ENCODE data around the gene CEP95. TPM values are rescaled to one million over a fixed set of nuclear protein-coding genes. Genes with fewer than 3 reads are reported as not detected.
"Not testable (repeated sequence)": the region's sequence is repeated elsewhere in the genome, so short reads cannot be mapped to it uniquely, and the experiment has no call there.

The CEP95 gene
- total RNA-seq, 1 donor from 2014 or later = 26.8 TPM

GRCh38 chr17:64565563-64565962, 58.8 kb downstream of the CEP95 start:
- no peak for DNase-seq (ENCODE audit: low spot score)

GRCh38 chr17:64571746-64572145, 65.0 kb downstream of the CEP95 start:
- no peak for DNase-seq (ENCODE audit: low spot score)

GRCh38 chr17:64572682-64573154, 65.9 kb downstream of the CEP95 start:
- no peak for DNase-seq (ENCODE audit: low spot score)

DNA sequence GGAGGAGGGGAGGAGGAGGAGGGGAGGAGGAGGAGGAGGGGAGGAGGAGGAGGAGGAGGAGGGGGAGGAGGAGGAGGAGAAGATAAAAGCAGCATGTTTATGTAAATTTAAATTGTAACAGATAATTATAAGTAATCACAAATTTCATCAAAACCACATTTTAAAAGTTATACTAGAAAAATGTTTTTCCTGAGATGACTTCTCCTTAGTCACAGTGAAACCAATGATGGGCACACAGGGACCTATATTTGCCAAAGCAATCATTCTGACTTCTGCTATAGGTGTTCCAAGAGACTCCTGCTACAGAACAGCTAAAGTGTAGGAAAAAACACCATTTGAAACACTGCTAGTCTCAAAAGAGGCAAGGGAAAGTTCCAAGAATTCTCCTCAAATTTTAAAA, 66.4 kb downstream of the CEP95 start:
- DNase-seq (ENCODE audit: low spot score) = no peak

GRCh38 chr17:64574646-64575045, 67.9 kb downstream of the CEP95 start:
- no peak for DNase-seq (ENCODE audit: low spot score)

GRCh38 chr17:64575431-64575830, 68.7 kb downstream of the CEP95 start:
- no peak for DNase-seq (ENCODE audit: low spot score)

DNA sequence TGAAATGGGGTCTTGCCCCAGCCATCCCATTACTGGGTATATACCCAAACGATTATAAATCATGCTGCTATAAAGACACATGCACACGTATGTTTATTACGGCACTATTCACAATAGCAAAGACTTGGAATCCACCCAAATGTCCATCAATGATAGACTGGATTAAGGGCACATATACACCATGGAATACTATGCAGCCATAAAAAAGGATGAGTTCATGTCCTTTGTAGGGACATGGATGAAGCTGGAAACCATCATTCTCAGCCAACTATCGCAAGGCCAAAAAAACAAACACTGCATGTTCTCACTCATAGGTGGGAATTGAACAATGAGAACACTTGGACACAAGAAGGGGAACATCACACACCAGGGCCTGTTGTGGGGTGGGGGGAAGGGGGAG, 70.2 kb downstream of the CEP95 start:
- not testable (repeated sequence) for DNase-seq (ENCODE audit: low spot score)

DNA sequence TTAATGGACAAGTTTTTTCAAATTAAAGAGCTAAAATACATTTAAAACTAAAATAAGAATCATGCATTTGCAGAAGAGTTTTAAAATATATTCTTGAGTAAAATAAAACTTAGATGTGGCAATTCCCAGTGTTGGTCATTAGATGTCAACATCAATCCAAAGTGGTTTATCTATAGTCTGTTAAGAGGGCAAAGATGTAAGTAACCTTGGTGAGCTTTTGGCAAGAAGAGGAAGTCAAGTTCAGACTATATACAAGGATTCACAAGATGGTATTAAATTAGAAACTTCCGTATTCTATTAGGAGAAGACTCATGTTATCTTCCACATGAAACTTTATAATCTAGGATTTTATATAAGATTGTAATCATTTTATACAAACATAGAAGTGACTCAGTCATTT, 73.1 kb downstream of the CEP95 start:
- DNase-seq (ENCODE audit: low spot score) = no peak

GRCh38 chr17:64580384-64581315, 73.9 kb downstream of the CEP95 start:
- DNase-seq (ENCODE audit: low spot score) = no peak

- no peak for DNase-seq (ENCODE audit: low spot score)
These were observed 76.3 kb downstream of the CEP95 start for GRCh38 chr17:64583038-64583437.

- no peak for DNase-seq (ENCODE audit: low spot score)
These were observed 78.4 kb downstream of the CEP95 start for GRCh38 chr17:64585146-64585545.

Small RNAs within 50 kb of the gene (microRNA-seq; reads per million reads assigned to microRNA genes)
- gene MIR3064 (ENCODE audit: borderline number of aligned reads) (not detected), gene MIR5047 (ENCODE audit: borderline number of aligned reads) (not detected)

Other genes with a start within 250 kb of the CEP95 start
- gene TEX2, start 243.7 kb upstream of the CEP95 start, total RNA-seq = 77.0 TPM
- 367 TPM for gene PECAM1, start 116.1 kb upstream of the CEP95 start, total RNA-seq
- 15.5 TPM for gene MILR1, start 57.9 kb upstream of the CEP95 start, total RNA-seq
- gene POLG2, start 9.9 kb upstream of the CEP95 start, total RNA-seq = 11.6 TPM
- 902 TPM for gene DDX5, start 688 bp upstream of the CEP95 start, total RNA-seq
- 28.4 TPM for gene SMURF2, start 155.3 kb downstream of the CEP95 start, total RNA-seq

Measured in mesenteric fat pad (tissue), 1 donor.